A549 treated with GW870086 at 1 μM for 4 hours (cell line): ENCODE results near the gene VMO1. TPM values are rescaled to one million over a fixed set of nuclear protein-coding genes. Genes with fewer than 3 reads are reported as not detected.

ENCODE experiments used
- total RNA-seq: library from RNA; stranded (reverse); fragments of 200-300 nt; extraction: Qiagen RNA extraction; gene quantifications from 5 replicates; pipeline ENCODE4 v1.2.3, GENCODE V29; 2022; ENCODE audit warnings: low read depth

The VMO1 gene, protein sequence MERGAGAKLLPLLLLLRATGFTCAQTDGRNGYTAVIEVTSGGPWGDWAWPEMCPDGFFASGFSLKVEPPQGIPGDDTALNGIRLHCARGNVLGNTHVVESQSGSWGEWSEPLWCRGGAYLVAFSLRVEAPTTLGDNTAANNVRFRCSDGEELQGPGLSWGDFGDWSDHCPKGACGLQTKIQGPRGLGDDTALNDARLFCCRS
- 0.78 to 1.4 TPM (median 0.85 TPM) in 5 replicates for total RNA-seq

GRCh38 chr17:4786106-4786511, at the start of gene VMO1:
Gene VMO1, minus strand, starts transcription at chr17:4786364. Its CDS starts 12 bp downstream, at chr17:4786352.

DNA sequence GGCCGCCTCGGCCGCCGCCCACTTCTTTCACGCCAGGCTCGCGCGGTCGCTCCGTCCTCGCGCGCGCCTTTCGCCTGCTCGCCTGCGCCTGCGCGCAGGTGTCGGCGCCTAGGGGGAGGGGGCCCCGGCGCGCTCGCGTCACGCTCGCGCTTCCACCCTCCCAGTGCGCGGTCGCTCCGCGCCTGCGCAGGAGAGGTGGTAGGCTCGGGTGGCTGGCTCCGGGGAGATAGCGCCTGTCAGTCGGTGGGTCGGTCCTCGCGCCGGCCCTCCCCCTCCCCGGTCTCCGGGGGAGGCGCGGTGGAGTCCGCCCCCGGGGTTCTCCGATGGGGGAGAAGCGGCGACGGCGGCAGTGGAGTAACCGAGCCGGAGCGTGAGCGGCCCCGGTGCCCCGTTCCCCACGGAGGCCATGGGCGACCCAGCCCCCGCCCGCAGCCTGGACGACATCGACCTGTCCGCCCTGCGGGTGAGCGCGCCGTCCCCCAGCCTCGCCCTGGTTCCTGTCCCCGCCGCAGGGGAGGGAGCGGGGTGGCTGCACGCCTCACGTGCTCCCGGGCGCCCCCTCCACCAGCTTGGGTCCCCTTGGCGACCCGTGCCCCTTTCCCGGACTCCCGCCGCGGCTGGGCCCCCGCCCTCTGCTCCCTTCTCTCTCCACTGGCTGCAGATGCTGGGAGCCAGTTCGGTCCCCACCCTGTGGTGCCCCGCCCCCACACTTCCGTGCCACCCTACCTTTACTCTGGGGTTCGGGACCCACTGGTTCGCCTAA, 47.2 kb upstream of the VMO1 start, which contains the start of gene MINK1:
Gene MINK1, plus strand, starts transcription at position 163 of the 763 bp plus-strand sequence. Its CDS starts 244 bp downstream, at position 407.

GRCh38 chr17:4806777-4807604, 20.8 kb upstream of the VMO1 start, which contains the start of gene PLD2:
Gene PLD2, plus strand, starts transcription at chr17:4807152. Its CDS starts 621 bp downstream, at chr17:4807773.

DNA sequence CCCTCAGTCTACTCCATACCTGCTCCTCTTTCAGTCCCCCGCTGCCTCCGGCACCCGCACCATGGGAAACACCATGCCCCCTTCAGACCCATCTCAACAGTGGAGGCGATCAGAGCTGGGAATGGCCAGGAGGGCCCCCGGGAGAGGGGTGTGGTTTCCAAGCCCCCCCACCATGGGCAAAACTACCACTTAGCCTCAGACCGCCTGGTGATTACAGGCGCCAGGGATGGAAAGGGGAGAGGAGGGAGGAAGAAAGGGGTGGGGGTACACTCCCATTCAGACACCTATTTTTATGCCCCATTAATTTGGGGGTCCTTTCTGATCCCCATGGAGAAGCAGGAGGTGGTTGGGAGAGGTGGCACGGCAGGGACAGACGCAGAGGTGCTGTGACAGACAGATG, 16.1 kb upstream of the VMO1 start, which contains the start of gene C17orf114:
Gene C17orf114, minus strand, starts transcription at position 101 of the 400 bp plus-strand sequence.

GRCh38 chr17:4788807-4789700, 2.9 kb upstream of the VMO1 start, which contains the start of gene GLTPD2:
Gene GLTPD2, plus strand, starts transcription at chr17:4788964. Its CDS starts 48 bp downstream, at chr17:4789012.

GRCh38 chr17:4771519-4772234, 14.5 kb downstream of the VMO1 start, which contains the start of gene TM4SF5:
Gene TM4SF5, plus strand, starts transcription at chr17:4771886. Its CDS starts 37 bp downstream, at chr17:4771923.

GRCh38 chr17:4739122-4740024, 46.8 kb downstream of the VMO1 start, which contains the start of the genes CXCL16 and ZMYND15:
Gene CXCL16, minus strand, starts transcription at chr17:4739928. Its CDS starts 589 bp downstream, at chr17:4739339.
Gene ZMYND15, plus strand, starts transcription at chr17:4739833. Its CDS starts 716 bp downstream, at chr17:4740549.

Other genes with a start within 250 kb of the VMO1 start
- gene MYBBP1A, start 231.0 kb downstream of the VMO1 start, total RNA-seq = 88.6 to 111 TPM (median 104 TPM) in 5 replicates
- gene GGT6, start 225.8 kb downstream of the VMO1 start, total RNA-seq = not detected in 5 replicates
- gene SMTNL2, start 201.8 kb downstream of the VMO1 start, total RNA-seq = 0.37 to 1.3 TPM (median 0.64 TPM) in 5 replicates
- gene ALOX15, start 144.7 kb downstream of the VMO1 start, total RNA-seq = 0.05 to 0.21 TPM (median 0.13 TPM) in 4 of 5 replicates, not detected in the other
- 63.6 to 79.6 TPM (median 74.7 TPM) in 5 replicates for gene PELP1, start 82.2 kb downstream of the VMO1 start, total RNA-seq
- gene ARRB2, start 75.7 kb downstream of the VMO1 start, total RNA-seq = 44.5 to 71.7 TPM (median 59.7 TPM) in 5 replicates
- gene MED11, start 54.9 kb downstream of the VMO1 start, total RNA-seq = 40.1 to 44.1 TPM (median 41.9 TPM) in 5 replicates
- gene ZMYND15, start 46.5 kb downstream of the VMO1 start, total RNA-seq = 0.16 to 0.74 TPM (median 0.28 TPM) in 5 replicates
- gene CXCL16, start 46.4 kb downstream of the VMO1 start, total RNA-seq = 13.2 to 20.3 TPM (median 18.2 TPM) in 5 replicates
- 0.40 to 1.3 TPM (median 0.70 TPM) in 5 replicates for gene TM4SF5, start 14.5 kb downstream of the VMO1 start, total RNA-seq
- not detected in 5 replicates for gene GLTPD2, start 2.6 kb upstream of the VMO1 start, total RNA-seq
- 459 to 505 TPM (median 496 TPM) in 5 replicates for gene PSMB6, start 9.8 kb upstream of the VMO1 start, total RNA-seq
- gene PLD2, start 20.8 kb upstream of the VMO1 start, total RNA-seq = 20.8 to 27.3 TPM (median 25.4 TPM) in 5 replicates
- gene MINK1, start 47.0 kb upstream of the VMO1 start, total RNA-seq = 46.7 to 62.8 TPM (median 57.8 TPM) in 5 replicates
- 0.18 to 0.49 TPM (median 0.34 TPM) in 5 replicates for gene C17orf107, start 113.2 kb upstream of the VMO1 start, total RNA-seq
- 0.07 to 0.17 TPM in 2 of 5 replicates, not detected in the others for gene CHRNE, start 116.7 kb upstream of the VMO1 start, total RNA-seq
- gene GP1BA, start 145.9 kb upstream of the VMO1 start, total RNA-seq = not detected in 5 replicates
- 50.9 to 71.7 TPM (median 70.1 TPM) in 5 replicates for gene SLC25A11, start 153.7 kb upstream of the VMO1 start, total RNA-seq
- 94.8 to 138 TPM (median 119 TPM) in 5 replicates for gene RNF167, start 153.9 kb upstream of the VMO1 start, total RNA-seq
- 2,657 to 2,903 TPM (median 2,762 TPM) in 5 replicates for gene PFN1, start 162.2 kb upstream of the VMO1 start, total RNA-seq
- 44.1 to 52.1 TPM (median 45.5 TPM) in 5 replicates for gene ENO3, start 164.8 kb upstream of the VMO1 start, total RNA-seq
- gene SPAG7, start 181.5 kb upstream of the VMO1 start, total RNA-seq = 67.2 to 82.1 TPM (median 69.6 TPM) in 5 replicates
- gene CAMTA2, start 201.3 kb upstream of the VMO1 start, total RNA-seq = 28.3 to 35.1 TPM (median 32.7 TPM) in 5 replicates
- 1.1 to 1.9 TPM (median 1.6 TPM) in 5 replicates for gene INCA1, start 211.2 kb upstream of the VMO1 start, total RNA-seq
- 96.7 to 125 TPM (median 115 TPM) in 5 replicates for gene KIF1C, start 211.6 kb upstream of the VMO1 start, total RNA-seq
- gene SLC52A1, start 249.1 kb upstream of the VMO1 start, total RNA-seq = 0.42 to 1.0 TPM (median 0.70 TPM) in 5 replicates